Thyroid gland (tissue), 4 donors: ENCODE data around the gene CCDC116.

Experiments
- CTCF ChIP-seq, 6 experiments: fragments of 200-600 bp in 3 of 6; fragments of 450-650 bp in 3 of 6; sonication (generic) in 3 of 6; IDR thresholded peaks; one replicate each; pipeline ENCODE4 v1.5.1; 2016 to 2019; ENCODE audit warnings: antibody characterized with exemption in 6 of 6, mild to moderate bottlenecking in 2 of 6, inconsistent platforms in 1 of 6, moderate library complexity in 1 of 6
- POLR2A ChIP-seq, 2 donors: fragments of 450-650 bp; IDR thresholded peaks; one replicate each; pipeline ENCODE4 v1.6.1; 2017; ENCODE audit warnings: antibody characterized with exemption in 2 of 2, mild to moderate bottlenecking in 2 of 2, moderate library complexity in 1 of 2

DNA sequence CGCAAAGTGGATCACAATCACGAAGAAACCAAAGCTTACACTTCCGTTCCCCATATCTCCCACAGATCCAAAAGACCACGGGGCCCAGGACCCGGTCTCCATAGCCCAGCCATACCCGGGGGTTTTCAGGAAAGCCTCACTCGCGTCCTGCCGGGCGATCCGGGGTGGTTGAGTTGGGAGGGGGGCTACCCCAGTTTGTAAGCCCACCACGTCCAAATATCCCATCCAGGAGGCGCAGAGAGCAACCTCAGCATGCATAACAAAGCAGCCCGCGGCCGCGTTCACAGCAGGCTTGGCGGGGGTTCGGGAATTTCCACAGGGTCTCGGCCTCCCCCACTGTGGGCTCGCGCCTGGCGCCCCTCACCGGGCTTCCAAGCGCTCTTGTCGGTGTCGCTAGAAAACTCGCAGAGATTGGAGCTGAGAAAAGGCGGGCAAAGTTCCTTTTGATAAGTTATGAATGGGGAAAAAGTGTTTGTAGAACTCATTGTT is 19.0 kb downstream of the CCDC116 start:
- TF ChIP-seq CTCF (IDR thresholded peaks at IDR 0.05) (no peak), POLR2A (IDR thresholded peaks at IDR 0.05) (no peak)
